GM19452 (cell line): Measurements from ENCODE around the gene BPIFB2.

ENCODE experiments used
- ATAC-seq: cut with Tn5 transposase; IDR thresholded peaks from one replicate; pipeline ENCODE4 v1.9.1; 2021; ENCODE audit not compliant: unreplicated experiment

The BPIFB2 gene

DNA sequence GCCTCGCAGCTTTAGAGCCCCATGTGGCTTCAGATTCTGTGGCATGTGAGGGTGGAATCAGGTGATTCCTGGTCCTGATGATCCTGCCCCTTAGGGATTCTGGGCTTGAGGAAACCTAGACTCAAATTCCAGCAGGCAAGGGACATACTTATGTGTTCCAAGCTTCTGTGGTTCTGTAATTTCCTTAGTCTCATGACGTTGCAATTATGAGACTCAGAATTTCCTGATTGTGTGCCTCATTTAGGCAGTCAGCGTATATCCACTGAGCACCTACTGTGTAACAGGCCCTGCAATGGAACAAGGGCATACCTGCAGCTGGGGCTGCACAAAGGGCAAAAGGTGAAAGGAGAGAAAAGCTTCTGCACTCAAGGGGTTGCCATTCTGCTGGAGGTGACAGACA, 60.3 kb downstream of the BPIFB2 start:
- ATAC-seq, result no peak

DNA sequence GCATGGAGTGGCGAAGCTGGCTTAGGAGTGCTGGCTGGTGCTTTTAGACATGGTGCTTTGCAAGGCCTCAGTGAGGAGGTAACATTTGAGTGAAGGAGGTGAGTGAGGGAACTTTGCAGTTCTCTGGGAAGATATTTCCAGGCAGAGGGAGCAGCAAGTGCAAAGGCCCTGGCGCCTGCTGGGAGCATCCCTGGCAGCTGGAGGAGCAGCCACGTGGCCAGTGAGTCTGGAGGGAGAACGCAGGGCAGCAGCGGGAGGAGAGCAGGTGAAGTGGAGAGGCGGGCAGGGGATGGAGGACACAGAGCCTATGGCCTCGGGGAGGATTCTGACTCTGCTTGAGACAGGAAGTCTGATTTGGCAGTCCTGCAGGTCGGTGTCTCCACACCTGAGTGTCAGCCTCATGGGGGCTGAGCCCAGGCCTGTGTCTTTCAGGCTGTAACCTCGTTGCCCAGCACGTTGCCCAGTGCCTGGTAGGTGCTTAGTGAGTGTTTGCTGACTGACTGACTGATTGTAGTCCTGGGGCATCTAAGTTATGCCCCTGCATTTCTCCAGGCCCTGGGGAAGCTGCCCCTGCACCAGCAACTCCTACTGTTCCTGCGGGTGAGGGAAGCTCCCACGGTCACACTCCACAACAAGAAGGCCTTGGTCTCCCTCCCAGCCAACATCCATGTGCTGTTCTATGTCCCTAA, 60.9 kb downstream of the BPIFB2 start:
- ATAC-seq, result no peak

DNA sequence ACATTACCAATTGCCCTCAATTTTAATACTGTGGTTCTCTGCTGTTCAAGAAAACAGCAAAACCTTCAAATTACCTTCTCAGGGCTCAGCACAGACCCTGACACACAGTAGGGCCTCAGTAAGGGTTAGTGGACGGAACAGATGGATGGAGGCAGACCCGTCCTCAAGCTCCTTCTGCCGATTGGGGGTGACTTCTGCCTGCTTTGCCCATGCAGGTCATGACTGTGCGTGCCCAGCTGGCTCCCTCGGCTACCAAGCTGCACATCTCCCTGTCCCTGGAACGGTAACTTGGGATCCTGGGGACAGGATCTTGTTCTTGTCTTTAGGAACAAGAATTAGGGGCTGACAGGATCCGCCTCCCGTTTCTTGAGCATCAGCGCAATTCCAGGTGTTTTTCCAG, 62.2 kb downstream of the BPIFB2 start:
- ATAC-seq, result no peak

DNA sequence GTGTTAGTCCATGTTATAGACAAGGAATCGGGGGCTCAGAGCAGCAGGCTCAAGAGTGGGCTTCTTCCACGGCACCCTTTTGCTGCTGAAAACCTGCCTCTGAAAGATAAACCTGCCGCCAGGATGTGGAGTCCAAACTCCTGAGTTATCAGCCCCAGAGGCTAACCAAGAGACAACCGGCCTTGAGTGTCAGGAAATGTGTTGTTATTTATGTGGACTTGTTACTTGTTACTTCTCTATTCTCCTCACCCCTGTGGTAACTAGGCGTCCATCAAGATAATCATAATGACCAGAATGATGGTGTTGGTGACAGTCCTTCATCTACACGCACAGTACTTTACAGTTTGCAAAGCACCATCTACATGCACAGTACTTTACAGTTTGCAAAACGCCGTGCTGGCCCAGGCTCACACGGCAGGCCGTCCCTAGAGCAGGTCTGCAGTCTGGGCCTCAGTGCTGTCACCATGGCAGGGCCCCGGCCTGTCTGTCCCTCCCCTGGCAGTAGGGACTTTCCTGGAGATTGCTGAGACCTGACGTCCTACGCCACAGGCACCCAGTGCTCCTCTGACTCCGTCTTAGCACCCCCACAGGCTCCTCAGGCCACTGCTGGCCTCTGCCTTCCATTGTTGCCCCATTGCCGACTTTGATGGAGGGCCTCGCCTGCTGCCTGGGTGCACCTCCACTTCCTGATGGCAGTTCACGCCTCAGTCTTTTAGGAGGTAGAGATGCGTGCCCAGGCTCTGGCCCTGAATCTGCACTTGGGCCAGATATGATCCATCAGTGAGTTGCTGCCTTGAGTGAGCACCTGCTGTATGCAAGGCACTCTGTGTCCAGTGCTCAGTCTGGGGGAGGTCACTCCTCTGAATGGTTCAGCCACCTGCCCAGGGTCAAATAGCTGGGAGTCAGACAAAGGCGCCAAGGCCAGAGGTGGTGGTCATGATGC, 62.9 kb downstream of the BPIFB2 start:
- no peak for ATAC-seq

DNA sequence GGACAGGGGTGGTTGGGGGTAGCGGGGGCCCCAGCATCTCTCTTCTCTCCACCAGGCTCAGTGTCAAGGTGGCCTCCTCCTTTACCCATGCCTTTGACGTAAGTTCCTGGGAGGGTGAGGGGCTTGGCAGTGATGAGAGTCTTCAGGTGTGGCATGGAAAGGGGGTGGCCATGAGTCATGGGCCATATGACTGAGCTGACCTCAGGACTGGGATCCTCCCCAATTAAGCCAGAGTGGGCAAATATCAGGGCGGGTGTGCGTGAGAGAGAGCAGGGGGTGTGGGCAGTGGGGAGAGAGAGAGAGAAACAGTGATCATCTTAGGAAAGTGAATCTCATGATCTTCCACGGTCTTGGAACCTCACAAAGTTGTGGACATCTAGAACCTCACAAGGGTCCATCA, 63.7 kb downstream of the BPIFB2 start:
- no peak for ATAC-seq

DNA sequence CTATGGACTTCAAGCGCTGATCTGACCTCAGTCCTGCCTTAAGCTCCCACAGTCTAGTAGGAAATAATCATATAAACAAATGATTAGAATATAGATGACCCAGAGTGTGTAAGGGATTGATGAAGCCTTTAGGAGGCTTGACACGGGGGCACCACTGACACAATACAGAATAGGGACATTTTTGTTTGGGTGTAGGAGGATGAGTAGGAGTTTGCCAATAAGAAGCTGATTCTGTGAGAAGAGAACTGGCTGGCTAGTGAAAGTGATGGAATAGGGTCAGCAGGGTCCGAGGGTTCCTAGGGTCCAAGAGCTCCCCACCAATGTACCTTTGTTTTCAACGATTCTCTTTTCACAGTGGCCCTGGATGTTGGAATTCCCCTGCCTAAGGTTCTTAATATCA, 64.9 kb downstream of the BPIFB2 start:
- no peak for ATAC-seq

DNA sequence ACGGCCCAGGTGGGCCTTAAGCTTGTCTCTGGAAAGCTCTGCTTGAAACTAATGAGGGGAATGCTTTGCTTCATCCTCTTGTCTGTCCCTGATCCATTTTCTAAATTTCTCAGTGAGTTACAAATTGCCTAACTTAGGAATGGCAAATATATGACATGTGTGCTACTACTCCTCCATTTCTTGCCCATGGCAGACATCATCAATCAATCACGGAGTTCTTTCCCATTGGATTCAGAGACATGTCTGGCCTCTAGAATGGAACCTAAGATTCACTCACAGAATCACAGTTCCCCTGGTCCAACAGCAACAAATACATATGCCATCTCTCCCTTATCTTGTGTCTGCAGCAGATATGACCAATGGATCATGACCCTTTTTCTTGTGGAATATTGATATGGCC, 65.3 kb downstream of the BPIFB2 start:
- no peak for ATAC-seq
